Body of pancreas (tissue), 4 donors: ENCODE measurements around the gene ZC3H4.

Source experiments
- POLR2A ChIP-seq, 3 donors: fragments of 450-650 bp; IDR thresholded peaks; one replicate each; pipeline ENCODE4 v1.6.1; 2016; ENCODE audit warnings: antibody characterized with exemption in 3 of 3, mild to moderate bottlenecking in 2 of 3
- TF ChIP-seq, protein P1 (sequence below), 7 experiments: fragments of 450-650 bp in 4 of 7; fragments of 200-600 bp in 3 of 7; sonication (generic) in 3 of 7; IDR thresholded peaks; one replicate each; pipeline ENCODE4 v1.5.1; 2016 to 2019; ENCODE audit warnings: antibody characterized with exemption in 7 of 7

DNA sequence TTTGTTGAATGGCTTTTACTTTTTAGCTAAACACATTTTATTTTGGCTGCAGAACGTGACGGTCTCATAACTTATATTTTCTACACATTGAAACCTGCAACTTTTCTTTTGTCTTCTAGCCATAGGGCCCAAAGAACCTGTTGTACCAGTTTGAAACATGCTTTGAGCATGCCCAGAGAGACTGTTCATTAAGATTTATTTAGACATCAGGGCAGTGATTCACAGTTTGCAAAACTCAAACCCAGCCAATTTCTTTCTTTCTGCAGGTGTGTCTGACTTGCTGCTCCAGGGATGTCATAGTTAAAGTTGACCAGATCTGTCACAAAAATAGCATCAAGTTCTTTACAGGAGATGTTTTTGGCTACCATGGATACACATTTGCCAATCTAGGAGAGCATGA, 39.1 kb upstream of the ZC3H4 start:
- TF ChIP-seq, protein P1, sequence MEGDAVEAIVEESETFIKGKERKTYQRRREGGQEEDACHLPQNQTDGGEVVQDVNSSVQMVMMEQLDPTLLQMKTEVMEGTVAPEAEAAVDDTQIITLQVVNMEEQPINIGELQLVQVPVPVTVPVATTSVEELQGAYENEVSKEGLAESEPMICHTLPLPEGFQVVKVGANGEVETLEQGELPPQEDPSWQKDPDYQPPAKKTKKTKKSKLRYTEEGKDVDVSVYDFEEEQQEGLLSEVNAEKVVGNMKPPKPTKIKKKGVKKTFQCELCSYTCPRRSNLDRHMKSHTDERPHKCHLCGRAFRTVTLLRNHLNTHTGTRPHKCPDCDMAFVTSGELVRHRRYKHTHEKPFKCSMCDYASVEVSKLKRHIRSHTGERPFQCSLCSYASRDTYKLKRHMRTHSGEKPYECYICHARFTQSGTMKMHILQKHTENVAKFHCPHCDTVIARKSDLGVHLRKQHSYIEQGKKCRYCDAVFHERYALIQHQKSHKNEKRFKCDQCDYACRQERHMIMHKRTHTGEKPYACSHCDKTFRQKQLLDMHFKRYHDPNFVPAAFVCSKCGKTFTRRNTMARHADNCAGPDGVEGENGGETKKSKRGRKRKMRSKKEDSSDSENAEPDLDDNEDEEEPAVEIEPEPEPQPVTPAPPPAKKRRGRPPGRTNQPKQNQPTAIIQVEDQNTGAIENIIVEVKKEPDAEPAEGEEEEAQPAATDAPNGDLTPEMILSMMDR (IDR thresholded peaks at IDR 0.05), result no peak
- TF ChIP-seq POLR2A (IDR thresholded peaks at IDR 0.05), result no peak
